Mucosa of rectum (tissue), 2 donors: ENCODE results near the gene OR10D3.
"Not testable (repeated sequence)": the region's sequence is repeated elsewhere in the genome, so short reads cannot be mapped to it uniquely, and the experiment has no call there.

Experiments
- H3K27ac ChIP-seq, 2 donors: one replicate each; pipeline ENCODE4 v1.7.0; 2013; ENCODE audit warnings: inconsistent platforms in 2 of 2, low read depth in 2 of 2, low read length in 2 of 2
- H3K27me3 ChIP-seq, 2 donors: one replicate each; pipeline ENCODE4 v1.7.0; 2013; ENCODE audit warnings: low read length in 2 of 2; ENCODE audit not compliant: control insufficient read depth in 2 of 2, insufficient read depth in 2 of 2
- H3K36me3 ChIP-seq, 2 donors: one replicate each; pipeline ENCODE4 v1.7.0; 2013; ENCODE audit warnings: low read length in 2 of 2; ENCODE audit not compliant: control insufficient read depth in 2 of 2, insufficient read depth in 2 of 2
- H3K4me1 ChIP-seq, 2 donors: one replicate each; pipeline ENCODE4 v1.7.0; 2013; ENCODE audit warnings: low read length in 2 of 2, mild to moderate bottlenecking in 1 of 2; ENCODE audit not compliant: control insufficient read depth in 2 of 2, insufficient read depth in 2 of 2
- H3K4me3 ChIP-seq, 2 donors: one replicate each; pipeline ENCODE4 v1.7.0; 2013; ENCODE audit warnings: low read length in 2 of 2
- H3K9ac ChIP-seq, 2 donors: one replicate each; pipeline ENCODE4 v1.7.0; 2013; ENCODE audit warnings: low read length in 2 of 2, low read depth in 1 of 2, mild to moderate bottlenecking in 1 of 2
- H3K9me3 ChIP-seq, 2 donors: one replicate each; pipeline ENCODE4 v1.7.0; 2013; ENCODE audit warnings: low read length in 2 of 2; ENCODE audit not compliant: control insufficient read depth in 2 of 2
- donor health status: healthy.
- donor health status: Normal muscosa, but diverticular disease.

Gene OR10D3

GRCh38 chr11:124183068-124183467 is at the start of gene OR10D3:
TSS of gene OR10D3 (plus strand) at chr11:124183345. CDS start at chr11:124185270, 1,925 bp downstream.
- no peaks in the 10 kb centered on the region for H3K36me3 ChIP-seq
- no peak within 1 kb of the TSS for H3K4me3 ChIP-seq
- no peaks in the 10 kb centered on the region for H3K27me3 ChIP-seq
- H3K4me1 ChIP-seq, result no peaks in the 10 kb centered on the region
- H3K9me3 ChIP-seq, result no peaks in the 10 kb centered on the region
- no peak within 1 kb of the TSS for H3K27ac ChIP-seq
- no peak within 1 kb of the TSS for H3K9ac ChIP-seq

GRCh38 chr11:124143034-124143433 is 40.1 kb upstream of the OR10D3 start:
- no peaks in the 10 kb centered on the region for H3K4me1 ChIP-seq
- peaks cover 40 to 45% of the 10 kb centered on the region in 2 donors for H3K36me3 ChIP-seq
- H3K27me3 ChIP-seq, result no peaks in the 10 kb centered on the region
- H3K9me3 ChIP-seq, result no peaks in the 10 kb centered on the region
- no peak overlapping the region for H3K27ac ChIP-seq
- H3K4me3 ChIP-seq, result no peak overlapping the region
- no peak overlapping the region for H3K9ac ChIP-seq

- no peaks in the 10 kb centered on the region for H3K9me3 ChIP-seq
- H3K27me3 ChIP-seq, result no peaks in the 10 kb centered on the region
- no peak overlapping the region for H3K27ac ChIP-seq
- no peak overlapping the region for H3K4me3 ChIP-seq
- H3K9ac ChIP-seq, result no peak overlapping the region
- H3K4me1 ChIP-seq, result no peaks in the 10 kb centered on the region
- peaks cover 18 to 26% of the 10 kb centered on the region in 2 donors for H3K36me3 ChIP-seq
Observed at GRCh38 chr11:124147951-124148350, 35.2 kb upstream of the OR10D3 start.

- Histone ChIP-seq H3K9ac (no peak overlapping the region), H3K36me3 (peaks cover under 1 to 13% of the 10 kb centered on the region in 2 donors), H3K27ac (no peak overlapping the region), H3K27me3 (no peaks in the 10 kb centered on the region), H3K9me3 (no peaks in the 10 kb centered on the region), H3K4me1 (no peaks in the 10 kb centered on the region), H3K4me3 (no peak overlapping the region)
Observed at GRCh38 chr11:124150684-124151083, 32.5 kb upstream of the OR10D3 start.

GRCh38 chr11:124152770-124153407 is 30.3 kb upstream of the OR10D3 start:
- H3K9me3 ChIP-seq, result no peaks in the 10 kb centered on the region
- H3K27ac ChIP-seq, result no peak overlapping the region
- H3K36me3 ChIP-seq, result no peaks in the 10 kb centered on the region
- H3K4me3 ChIP-seq, result no peak overlapping the region
- H3K9ac ChIP-seq, result no peak overlapping the region
- H3K27me3 ChIP-seq, result no peaks in the 10 kb centered on the region
- no peaks in the 10 kb centered on the region for H3K4me1 ChIP-seq

GRCh38 chr11:124153821-124154220 is 29.3 kb upstream of the OR10D3 start:
- Histone ChIP-seq H3K36me3 (no peaks in the 10 kb centered on the region), H3K4me1 (no peaks in the 10 kb centered on the region), H3K9me3 (no peaks in the 10 kb centered on the region), H3K9ac (no peak overlapping the region), H3K4me3 (no peak overlapping the region), H3K27ac (no peak overlapping the region), H3K27me3 (no peaks in the 10 kb centered on the region)

GRCh38 chr11:124159481-124159880 is 23.7 kb upstream of the OR10D3 start:
- no peak overlapping the region for H3K4me3 ChIP-seq
- no peak overlapping the region for H3K9ac ChIP-seq
- no peaks in the 10 kb centered on the region for H3K27me3 ChIP-seq
- no peaks in the 10 kb centered on the region for H3K9me3 ChIP-seq
- no peaks in the 10 kb centered on the region for H3K4me1 ChIP-seq
- no peak overlapping the region for H3K27ac ChIP-seq
- no peaks in the 10 kb centered on the region for H3K36me3 ChIP-seq

GRCh38 chr11:124160986-124161385 is 22.2 kb upstream of the OR10D3 start:
- H3K27ac ChIP-seq, result no peak overlapping the region
- no peaks in the 10 kb centered on the region for H3K4me1 ChIP-seq
- no peak overlapping the region for H3K9ac ChIP-seq
- no peaks in the 10 kb centered on the region for H3K36me3 ChIP-seq
- no peaks in the 10 kb centered on the region for H3K27me3 ChIP-seq
- no peak overlapping the region for H3K4me3 ChIP-seq
- H3K9me3 ChIP-seq, result no peaks in the 10 kb centered on the region

GRCh38 chr11:124167826-124168231 is 15.3 kb upstream of the OR10D3 start:
- no peak overlapping the region for H3K4me3 ChIP-seq
- no peak overlapping the region for H3K27ac ChIP-seq
- H3K9me3 ChIP-seq, result no peaks in the 10 kb centered on the region
- no peaks in the 10 kb centered on the region for H3K4me1 ChIP-seq
- H3K36me3 ChIP-seq, result no peaks in the 10 kb centered on the region
- no peaks in the 10 kb centered on the region for H3K27me3 ChIP-seq
- H3K9ac ChIP-seq, result no peak overlapping the region

GRCh38 chr11:124168796-124169195 is 14.3 kb upstream of the OR10D3 start:
- Histone ChIP-seq H3K36me3 (no peaks in the 10 kb centered on the region), H3K9me3 (no peaks in the 10 kb centered on the region), H3K4me3 (no peak overlapping the region), H3K9ac (no peak overlapping the region), H3K27ac (no peak overlapping the region), H3K4me1 (no peaks in the 10 kb centered on the region), H3K27me3 (no peaks in the 10 kb centered on the region)

- not testable (repeated sequence) for H3K9ac ChIP-seq, H3K27me3 ChIP-seq, H3K9me3 ChIP-seq, H3K4me3 ChIP-seq, H3K27ac ChIP-seq, H3K4me1 ChIP-seq, H3K36me3 ChIP-seq
Observed at GRCh38 chr11:124170315-124170714, 12.8 kb upstream of the OR10D3 start.
